H1 (cell line): ENCODE measurements around the gene MRC2. TPM values are rescaled to one million over a fixed set of nuclear protein-coding genes. Genes with fewer than 3 reads are reported as not detected.

Source experiments
- CHD7 ChIP-seq: fragments of 300-600 bp; sonication (generic); IDR thresholded peaks from 2 replicates; pipeline ENCODE4 v1.7.1; 2012; ENCODE audit warnings: low read length, moderate library complexity, mild to moderate bottlenecking, inconsistent platforms; ENCODE audit not compliant: insufficient replicate concordance
- E2F6 ChIP-seq: IDR thresholded peaks from 2 replicates; pipeline ENCODE4 v1.6.1; 2012; ENCODE audit warnings: inconsistent platforms
- KDM4A ChIP-seq: IDR thresholded peaks from one replicate; pipeline ENCODE4 v1.7.1; 2012; ENCODE audit warnings: low read depth, mild to moderate bottlenecking, moderate library complexity, low read length, inconsistent platforms; ENCODE audit not compliant: severe bottlenecking
- KDM5A ChIP-seq: fragments of 200-600 bp; IDR thresholded peaks from 2 replicates; pipeline ENCODE4 v1.7.1; 2012; ENCODE audit warnings: mild to moderate bottlenecking, low read length, inconsistent platforms, mixed read lengths
- SP1 ChIP-seq: IDR thresholded peaks from 2 replicates; pipeline ENCODE4 v1.6.1; 2011; ENCODE audit warnings: low read depth, low read length
- SP4 ChIP-seq: IDR thresholded peaks from 2 replicates; pipeline ENCODE4 v1.6.1; 2012; ENCODE audit warnings: low read length, inconsistent platforms
- SUZ12 ChIP-seq: fragments of 200-600 bp; sonication (generic); IDR thresholded peaks from 2 replicates; pipeline ENCODE4 v1.6.1; 2012; ENCODE audit warnings: mild to moderate bottlenecking, inconsistent platforms, low read length, moderate library complexity, mixed read lengths
- TAF7 ChIP-seq: optimal IDR thresholded peaks from 2 replicates; pipeline ENCODE3; 2011; ENCODE audit warnings: low read depth, mild to moderate bottlenecking, inconsistent platforms, low read length, moderate library complexity, borderline replicate concordance
- polyA plus RNA-seq, 7 experiments: library from polyadenylated mRNA; depleted of rRNA in 3 of 7; stranded (reverse) in 5 of 7; unstranded in 2 of 7; fragments of >200 nt in 5 of 7; fragments of 200-250 nt in 2 of 7; gene quantifications; 1 replicate in 5 of 7; 2 replicates in 1 of 7; 4 replicates in 1 of 7; pipeline versions ENCODE4 v1.2.1 to v1.2.3, GENCODE V29; 2011 to 2013; ENCODE audit warnings: missing spikeins in 2 of 7, mixed read lengths in 2 of 7
- total RNA-seq: library from RNA; stranded (reverse); fragmentation: NEBNext Ultra II Directional; extraction: Animal tissue kit (Norgen Biotek cat#: 25700); gene quantifications from 2 replicates; pipeline ENCODE4 v1.2.1, GENCODE V29; 2021

The MRC2 gene
- total and polyA plus RNA-seq, 2 of the 8 experiments (the other 6 are each of a cell fraction or from before 2014, with no cell fraction given): 7.0 to 24.2 TPM

GRCh38 chr17:62605588-62605987 lies 21.9 kb upstream of the MRC2 start (continued):
- TF ChIP-seq CHD7 (no peak), SUZ12 (no peak), SP4 (no peak), E2F6 (no peak), SP1 (no peak), TAF7 (no peak), KDM5A (no peak), KDM4A (no peak)
